Neural crest cell (in vitro differentiated cells): ENCODE results near the gene TCF7L1. TPM values are rescaled to one million over a fixed set of nuclear protein-coding genes. Genes with fewer than 3 reads are reported as not detected.
"Not testable (repeated sequence)": the region's sequence is repeated elsewhere in the genome, so short reads cannot be mapped to it uniquely, and the experiment has no call there.

Experiments
- DNase-seq: peaks from one replicate; pipeline ENCODE4 v3.0.0; 2021; ENCODE audit warnings: low read depth, mixed read lengths, low spot score
- H3K27ac Mint-ChIP-seq: one replicate; pipeline ENCODE4 v1.8.0; 2021; ENCODE audit warnings: mild to moderate bottlenecking, mixed read lengths; ENCODE audit not compliant: unreplicated experiment
- H3K27me3 Mint-ChIP-seq: 2 replicates; pipeline ENCODE4 v1.8.0; 2021; ENCODE audit warnings: low read depth, mild to moderate bottlenecking, mixed read lengths
- H3K36me3 Mint-ChIP-seq: 2 replicates; pipeline ENCODE4 v1.8.0; 2021; ENCODE audit warnings: low read depth, mild to moderate bottlenecking, mixed read lengths
- H3K4me1 Mint-ChIP-seq: 2 replicates; pipeline ENCODE4 v1.8.0; 2021; ENCODE audit warnings: mixed read lengths
- H3K4me3 Mint-ChIP-seq: one replicate; pipeline ENCODE4 v1.8.0; 2021; ENCODE audit warnings: mild to moderate bottlenecking, mixed read lengths
- H3K9me3 Mint-ChIP-seq: 2 replicates; pipeline ENCODE4 v1.8.0; 2021; ENCODE audit warnings: mixed read lengths
- CTCF ChIP-seq: fragments of 200-600 bp; sonication (generic); conservative IDR thresholded peaks from 2 replicates; pipeline ENCODE4 v1.5.0; 2021; ENCODE audit warnings: antibody characterized with exemption, mild to moderate bottlenecking
- total RNA-seq: library from RNA; stranded (reverse); gene quantifications from 2 replicates; pipeline ENCODE4 v1.2.1, GENCODE V29; 2021

TCF7L1 gene
- total RNA-seq, 1 donor from 2014 or later: 40.3 TPM

DNA sequence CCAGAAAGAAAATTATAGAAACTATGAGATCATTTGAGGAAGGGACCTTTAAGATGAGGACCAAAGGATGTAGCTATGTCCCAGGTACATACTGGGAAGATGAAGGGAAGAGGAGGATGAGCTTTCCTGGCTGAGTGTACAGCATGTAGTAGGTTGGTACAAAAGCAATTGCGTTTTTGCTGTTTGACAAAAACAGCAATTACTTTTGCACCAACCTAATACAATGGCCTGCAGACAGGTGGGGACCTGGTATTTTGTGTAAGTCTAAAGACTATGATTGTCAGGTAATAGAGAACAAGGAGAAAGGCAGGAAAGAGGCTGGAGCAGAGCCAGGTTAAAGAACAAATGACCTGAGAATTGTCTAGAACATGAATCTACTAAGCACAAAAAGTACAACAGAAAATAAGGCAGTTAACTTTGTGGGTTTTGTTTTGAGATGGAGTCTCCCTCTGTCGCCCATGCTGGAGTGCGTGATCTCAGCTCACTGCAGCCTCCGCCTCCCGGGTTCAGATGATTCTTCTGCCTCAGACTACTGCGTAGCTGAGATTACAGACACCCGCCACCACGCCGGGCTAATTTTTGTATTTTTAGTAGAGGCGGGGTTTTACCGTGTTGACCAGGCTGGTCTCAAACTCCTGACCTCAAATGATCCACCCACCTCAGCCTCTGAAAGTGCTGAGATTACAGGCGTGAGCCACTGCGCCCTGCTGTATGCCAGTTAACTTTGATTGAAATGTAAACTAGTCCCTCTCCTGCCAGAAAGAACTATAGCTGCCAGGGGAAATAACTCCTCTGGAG lies 197.8 kb downstream of the TCF7L1 start:
- no peaks in the 10 kb centered on the region for H3K27me3 Mint-ChIP-seq
- H3K4me1 Mint-ChIP-seq: peaks cover 26% of the 10 kb centered on the region
- peak overlapping the region; percentile 61 for H3K4me3 Mint-ChIP-seq
- H3K36me3 Mint-ChIP-seq: peaks cover 2% of the 10 kb centered on the region
- no peak for DNase-seq
- peaks cover 2% of the 10 kb centered on the region for H3K9me3 Mint-ChIP-seq
- H3K27ac Mint-ChIP-seq: no peak overlapping the region
- no peak for TF ChIP-seq CTCF

DNA sequence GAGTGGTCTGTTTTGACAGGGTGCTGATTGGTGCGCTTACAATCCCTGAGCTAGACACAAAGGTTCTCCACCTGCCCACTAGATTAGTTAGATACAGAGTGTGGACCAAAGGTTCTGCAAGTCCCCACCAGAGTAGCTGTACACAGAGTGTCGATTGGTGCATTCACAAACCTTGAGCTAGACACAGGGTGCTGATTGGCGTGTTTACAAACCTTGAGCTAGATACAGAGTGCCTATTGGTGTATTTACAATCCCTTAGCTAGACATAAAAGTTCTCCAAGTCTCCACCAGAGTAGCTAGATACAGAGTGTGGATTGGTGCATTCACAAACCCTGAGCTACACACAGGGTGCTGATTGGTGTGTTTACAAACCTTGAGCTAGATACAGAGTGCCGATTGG lies 200.7 kb downstream of the TCF7L1 start:
- H3K27me3 Mint-ChIP-seq, H3K4me3 Mint-ChIP-seq, H3K27ac Mint-ChIP-seq, H3K9me3 Mint-ChIP-seq, H3K36me3 Mint-ChIP-seq, DNase-seq: not testable (repeated sequence)
- peaks cover 15% of the 10 kb centered on the region for H3K4me1 Mint-ChIP-seq

DNA sequence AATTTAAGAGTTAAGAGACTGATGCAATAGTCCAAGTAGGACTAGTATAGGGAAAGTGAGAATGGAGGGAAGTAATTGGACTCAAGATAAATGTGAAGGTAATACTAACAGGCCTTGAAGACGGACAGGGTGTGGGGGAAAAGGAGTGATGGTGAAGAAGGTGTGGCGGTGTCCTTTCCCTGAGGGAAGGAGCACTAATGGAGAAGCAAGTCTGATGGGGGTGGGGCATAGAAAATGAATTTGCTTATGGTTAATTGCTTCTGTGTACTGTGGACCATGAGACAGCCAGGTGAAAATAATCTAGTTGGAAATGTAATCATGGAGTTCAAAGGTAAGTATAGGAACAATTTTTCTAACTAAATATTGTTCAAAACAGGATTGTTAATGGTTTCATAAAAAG lies 201.7 kb downstream of the TCF7L1 start:
- Mint-ChIP-seq H3K36me3 (peaks cover 2% of the 10 kb centered on the region), H3K27ac (no peak overlapping the region), H3K27me3 (no peaks in the 10 kb centered on the region), H3K4me1 (peaks cover 10% of the 10 kb centered on the region), H3K9me3 (peaks cover 2% of the 10 kb centered on the region), H3K4me3 (no peak overlapping the region)
- TF ChIP-seq CTCF: no peak
- DNase-seq: no peak

DNA sequence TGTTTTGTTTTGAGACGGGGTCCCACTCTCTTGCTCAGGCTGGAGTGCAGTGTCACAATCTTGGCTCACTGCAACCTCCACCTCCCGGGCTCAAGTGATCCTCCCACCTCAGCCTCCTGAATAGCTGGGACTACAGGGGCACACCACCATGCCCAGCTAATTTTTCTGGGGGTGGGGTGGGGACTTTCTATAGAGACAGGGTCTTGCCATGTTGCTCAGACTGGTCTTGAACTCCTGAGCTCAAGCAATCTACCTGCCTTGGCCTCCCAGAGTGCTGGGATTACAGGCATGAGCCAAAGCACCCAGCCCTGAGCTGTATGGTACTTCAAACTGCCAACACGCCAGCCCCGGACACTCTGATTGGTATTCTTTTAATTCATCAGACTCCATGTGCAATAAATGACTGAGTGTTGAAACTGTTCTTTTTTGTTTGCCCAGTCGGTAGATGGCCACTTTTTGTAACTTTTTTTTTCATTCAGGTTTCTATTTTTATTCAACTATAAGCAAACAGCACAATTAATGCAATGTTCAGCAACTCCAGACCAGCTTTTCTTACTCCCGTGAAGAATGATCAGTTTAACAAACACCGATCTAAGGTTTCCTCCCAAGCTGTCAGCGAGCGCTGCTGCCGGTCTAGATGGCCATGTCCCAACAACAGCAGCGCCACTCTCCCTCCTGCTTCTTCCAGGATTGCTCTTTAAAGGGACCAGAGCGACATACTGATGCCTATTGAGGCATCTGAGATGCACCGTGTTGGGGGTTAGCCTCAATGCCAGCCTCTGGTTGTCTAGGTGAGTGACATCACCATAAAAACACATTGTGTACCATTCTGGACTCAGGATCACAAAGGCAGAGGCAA lies 207.1 kb downstream of the TCF7L1 start:
- no peak overlapping the region for H3K4me3 Mint-ChIP-seq
- no peaks in the 10 kb centered on the region for H3K9me3 Mint-ChIP-seq
- peaks cover 18% of the 10 kb centered on the region for H3K4me1 Mint-ChIP-seq
- H3K27me3 Mint-ChIP-seq: no peaks in the 10 kb centered on the region
- DNase-seq: no peak
- TF ChIP-seq CTCF: no peak
- H3K36me3 Mint-ChIP-seq: peaks cover 4% of the 10 kb centered on the region
- no peak overlapping the region for H3K27ac Mint-ChIP-seq

GRCh38 chr2:85341269-85342029 lies 208.3 kb downstream of the TCF7L1 start:
- TF ChIP-seq CTCF: no peak
- Mint-ChIP-seq H3K4me1 (peaks cover 18% of the 10 kb centered on the region), H3K27ac (no peak overlapping the region), H3K27me3 (no peaks in the 10 kb centered on the region), H3K4me3 (no peak overlapping the region), H3K9me3 (no peaks in the 10 kb centered on the region), H3K36me3 (peaks cover 4% of the 10 kb centered on the region)
- no peak for DNase-seq
